DMS79 treated with DMSO at 0.1 percent for 48 hours (cell line): ENCODE results near the gene AMMECR1.
"Not testable (repeated sequence)": the region's sequence is repeated elsewhere in the genome, so short reads cannot be mapped to it uniquely, and the experiment has no call there.

Source experiments
- DNase-seq: peaks from one replicate; lab custom pipeline; 2025; lab: John Stamatoyannopoulos, UW

Gene AMMECR1

GRCh38 chrX:110317820-110318663 is at the start of gene AMMECR1:
Gene AMMECR1 (minus strand): TSS chrX:110318085. CDS start chrX:110318071, 14 bp downstream.
- peak; percentile 56 for DNase-seq

- DNase-seq: no peak
Measured at GRCh38 chrX:110363244-110363643, 45.4 kb upstream of the AMMECR1 start.

GRCh38 chrX:110359273-110359672 is 41.4 kb upstream of the AMMECR1 start:
- no peak for DNase-seq

- DNase-seq: no peak
Measured at GRCh38 chrX:110358548-110358947, 40.7 kb upstream of the AMMECR1 start, which contains the start of gene RTL9. Gene RTL9 (plus strand): TSS chrX:110358848. CDS start chrX:110450618, 91,770 bp downstream.

GRCh38 chrX:110346681-110347080 is 28.8 kb upstream of the AMMECR1 start:
- DNase-seq: no peak

GRCh38 chrX:110341189-110342035 is 23.5 kb upstream of the AMMECR1 start:
- DNase-seq: no peak

GRCh38 chrX:110338935-110339334 is 21.1 kb upstream of the AMMECR1 start:
- DNase-seq: no peak

GRCh38 chrX:110333458-110333857 is 15.6 kb upstream of the AMMECR1 start:
- DNase-seq: not testable (repeated sequence)

- DNase-seq: no peak
Measured at GRCh38 chrX:110331444-110332030, 13.7 kb upstream of the AMMECR1 start.

GRCh38 chrX:110328613-110329012 is 10.7 kb upstream of the AMMECR1 start:
- not testable (repeated sequence) for DNase-seq

GRCh38 chrX:110327336-110327735 is 9.5 kb upstream of the AMMECR1 start:
- no peak for DNase-seq

GRCh38 chrX:110326712-110327111 is 8.8 kb upstream of the AMMECR1 start:
- no peak for DNase-seq

- no peak for DNase-seq
Measured at GRCh38 chrX:110322603-110323002, 4.7 kb upstream of the AMMECR1 start.

GRCh38 chrX:110321670-110322069 is 3.8 kb upstream of the AMMECR1 start:
- no peak for DNase-seq

- DNase-seq: no peak
Measured at GRCh38 chrX:110321081-110321480, 3.2 kb upstream of the AMMECR1 start.

GRCh38 chrX:110320381-110320987 is 2.6 kb upstream of the AMMECR1 start:
- no peak for DNase-seq

- DNase-seq: peak; percentile 72
Measured at GRCh38 chrX:110318664-110318968, 731 bp upstream of the AMMECR1 start.

GRCh38 chrX:110317061-110317819 is 645 bp downstream of the AMMECR1 start:
- no peak for DNase-seq

- no peak for DNase-seq
Measured at GRCh38 chrX:110316351-110317060, 1.4 kb downstream of the AMMECR1 start.

GRCh38 chrX:110315551-110315950 is 2.3 kb downstream of the AMMECR1 start:
- DNase-seq: peak; percentile 8
